Osteoblast (primary cell): ENCODE measurements around the gene ZBTB7B. TPM values are rescaled to one million over a fixed set of nuclear protein-coding genes. Genes with fewer than 3 reads are reported as not detected.
A peak's percentile ranks its signal among the peaks of the same experiment; 100 is the strongest.

Source experiments
- DNase-seq: peaks from one replicate; pipeline ENCODE4 v3.0.0; 2011; ENCODE audit warnings: low spot score, mixed read lengths; ENCODE audit not compliant: insufficient read length; ENCODE audit errors: missing footprints
- H2AFZ ChIP-seq: 2 replicates; pipeline ENCODE4 v1.6.0; 2011; ENCODE audit warnings: mild to moderate bottlenecking, low read length
- H3K27ac ChIP-seq: 2 replicates; pipeline ENCODE4 v1.5.1; 2011; ENCODE audit warnings: mild to moderate bottlenecking, low read depth, low read length, moderate library complexity
- H3K27me3 ChIP-seq: 2 replicates; pipeline ENCODE4 v1.6.0; 2012; ENCODE audit warnings: mild to moderate bottlenecking, control low read depth, inconsistent platforms, low read length, moderate library complexity; ENCODE audit not compliant: insufficient read depth
- H3K36me3 ChIP-seq: 2 replicates; pipeline ENCODE4 v1.5.1; 2011; ENCODE audit warnings: mild to moderate bottlenecking, low read length, control low read depth, moderate library complexity; ENCODE audit not compliant: insufficient read depth
- H3K4me1 ChIP-seq: 2 replicates; pipeline ENCODE4 v1.5.1; 2011; ENCODE audit warnings: mild to moderate bottlenecking, low read length, control low read depth, moderate library complexity; ENCODE audit not compliant: insufficient read depth
- H3K4me2 ChIP-seq: 2 replicates; pipeline ENCODE4 v1.6.0; 2011; ENCODE audit warnings: mild to moderate bottlenecking, low read length; ENCODE audit not compliant: insufficient read depth
- H3K4me3 ChIP-seq: fragments of 200-600 bp; sonication (generic); 3 replicates; pipeline ENCODE4 v1.5.1; 2012; ENCODE audit warnings: mild to moderate bottlenecking, low read length, inconsistent platforms; ENCODE audit not compliant: insufficient read depth
- H3K79me2 ChIP-seq: 2 replicates; pipeline ENCODE4 v1.6.0; 2012; ENCODE audit warnings: mild to moderate bottlenecking, low read length, control low read depth, inconsistent platforms; ENCODE audit not compliant: insufficient read depth
- H3K9me3 ChIP-seq: 2 replicates; pipeline ENCODE4 v1.5.1; 2011; ENCODE audit warnings: low read depth, low read length, control low read depth
- H4K20me1 ChIP-seq: 2 replicates; pipeline ENCODE4 v1.6.0; 2012; ENCODE audit warnings: mild to moderate bottlenecking, low read length, control low read depth; ENCODE audit not compliant: insufficient read depth
- total RNA-seq: library from RNA; depleted of rRNA; stranded (reverse); fragments of >200 nt; gene quantifications from 2 replicates; pipeline ENCODE4 v1.2.3, GENCODE V29; 2012
- TF ChIP-seq, protein P1 (sequence below): IDR thresholded peaks from 2 replicates; pipeline ENCODE4 v1.5.1; 2011; ENCODE audit warnings: mild to moderate bottlenecking, low read depth, low read length, moderate library complexity; ENCODE audit errors: extremely low read depth

ZBTB7B gene
- total RNA-seq, 1 donor, result 23.5 TPM

DNA sequence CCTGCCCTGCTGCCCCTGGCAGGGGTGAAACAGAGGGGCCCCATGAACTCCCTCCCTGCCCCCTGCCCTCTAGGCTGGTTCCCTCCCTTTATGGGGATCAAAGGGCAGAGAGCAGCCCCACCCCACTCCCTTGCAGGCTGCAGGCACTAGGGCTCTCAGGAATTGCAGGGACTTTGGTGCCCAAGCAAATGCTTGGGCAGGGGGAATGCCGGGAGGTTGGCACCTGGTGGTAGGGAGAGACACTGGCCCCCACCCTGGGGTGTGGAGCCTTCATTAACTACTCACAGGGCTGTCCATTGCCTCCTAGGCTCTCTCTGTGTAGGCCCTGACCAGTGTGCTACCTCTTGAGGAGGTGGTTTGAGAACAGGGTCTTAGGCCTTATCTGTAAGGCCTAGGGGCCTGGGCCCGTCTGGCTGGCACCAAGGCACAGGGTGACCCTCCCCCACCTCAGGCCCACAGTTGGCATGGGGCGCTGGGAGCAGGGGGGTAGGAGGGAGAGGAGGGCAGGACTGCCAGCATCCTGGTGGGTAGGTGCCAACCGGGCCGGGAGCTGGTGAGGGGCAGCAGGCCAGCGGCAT lies 4.7 kb downstream of the ZBTB7B start:
- no peaks in the 10 kb centered on the region for H3K36me3 ChIP-seq
- peaks cover 89% of the 10 kb centered on the region for H3K79me2 ChIP-seq

DNA sequence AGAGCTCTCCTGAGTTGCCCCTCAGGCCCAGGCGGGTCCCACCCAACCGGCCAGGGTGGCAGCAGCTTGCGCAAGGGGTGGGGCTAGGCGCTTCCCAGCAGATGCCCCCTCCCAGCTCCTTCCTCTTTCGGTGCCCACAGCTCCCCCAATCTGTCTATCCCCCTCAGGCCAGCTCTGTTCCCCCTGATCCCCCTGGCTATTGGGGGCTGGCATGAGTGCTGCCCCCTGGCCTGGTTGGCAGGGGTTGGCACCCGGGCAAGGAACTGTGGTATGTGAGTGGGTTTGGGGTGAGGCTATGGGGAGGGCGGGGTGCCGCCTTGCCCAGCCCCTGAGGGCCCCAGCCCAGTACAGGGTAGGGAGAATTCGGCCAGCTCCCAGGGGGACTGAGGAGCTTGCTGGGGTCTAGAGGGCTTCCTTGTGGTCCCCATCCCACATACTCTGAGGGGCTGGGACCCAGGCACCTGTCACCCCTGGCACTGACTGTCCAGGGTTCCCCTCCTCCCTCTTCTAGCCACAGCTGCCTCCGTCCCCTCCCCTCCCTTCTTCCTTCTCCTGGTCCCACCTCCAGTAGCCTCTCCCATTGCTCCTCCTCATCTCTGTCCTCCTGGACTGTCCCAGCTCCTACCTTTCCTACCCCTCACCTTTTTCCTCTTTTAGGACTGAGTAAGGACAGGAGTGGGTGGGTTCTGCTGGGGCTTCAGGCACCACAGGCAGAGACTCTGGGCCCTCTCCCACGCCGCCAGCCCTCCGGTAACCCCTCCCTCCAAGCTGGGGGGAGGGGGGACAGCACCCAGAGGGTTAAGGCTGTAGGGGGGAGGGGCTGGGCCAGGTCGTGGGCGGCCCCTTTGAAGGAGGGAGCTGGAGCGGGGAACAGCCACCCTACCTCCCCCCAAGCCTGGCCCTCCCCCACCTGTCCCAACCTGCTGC lies 5.7 kb downstream of the ZBTB7B start:
- peaks cover 39% of the 10 kb centered on the region for H4K20me1 ChIP-seq
- H2AFZ ChIP-seq, result no peak overlapping the region
- TF ChIP-seq, protein P1, sequence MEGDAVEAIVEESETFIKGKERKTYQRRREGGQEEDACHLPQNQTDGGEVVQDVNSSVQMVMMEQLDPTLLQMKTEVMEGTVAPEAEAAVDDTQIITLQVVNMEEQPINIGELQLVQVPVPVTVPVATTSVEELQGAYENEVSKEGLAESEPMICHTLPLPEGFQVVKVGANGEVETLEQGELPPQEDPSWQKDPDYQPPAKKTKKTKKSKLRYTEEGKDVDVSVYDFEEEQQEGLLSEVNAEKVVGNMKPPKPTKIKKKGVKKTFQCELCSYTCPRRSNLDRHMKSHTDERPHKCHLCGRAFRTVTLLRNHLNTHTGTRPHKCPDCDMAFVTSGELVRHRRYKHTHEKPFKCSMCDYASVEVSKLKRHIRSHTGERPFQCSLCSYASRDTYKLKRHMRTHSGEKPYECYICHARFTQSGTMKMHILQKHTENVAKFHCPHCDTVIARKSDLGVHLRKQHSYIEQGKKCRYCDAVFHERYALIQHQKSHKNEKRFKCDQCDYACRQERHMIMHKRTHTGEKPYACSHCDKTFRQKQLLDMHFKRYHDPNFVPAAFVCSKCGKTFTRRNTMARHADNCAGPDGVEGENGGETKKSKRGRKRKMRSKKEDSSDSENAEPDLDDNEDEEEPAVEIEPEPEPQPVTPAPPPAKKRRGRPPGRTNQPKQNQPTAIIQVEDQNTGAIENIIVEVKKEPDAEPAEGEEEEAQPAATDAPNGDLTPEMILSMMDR, result no peak
- no peaks in the 10 kb centered on the region for H3K36me3 ChIP-seq
- H3K4me1 ChIP-seq, result peaks cover 25% of the 10 kb centered on the region
- H3K4me2 ChIP-seq, result no peak overlapping the region
- no peaks in the 10 kb centered on the region for H3K27me3 ChIP-seq
- no peak overlapping the region for H3K4me3 ChIP-seq
- no peak overlapping the region for H3K27ac ChIP-seq
- peaks cover 91% of the 10 kb centered on the region for H3K79me2 ChIP-seq
- no peaks in the 10 kb centered on the region for H3K9me3 ChIP-seq
- DNase-seq, result peak; percentile 81

More for the DNA sequence above, 4.7 kb downstream of the ZBTB7B start:
- no peak overlapping the region for H2AFZ ChIP-seq
- H4K20me1 ChIP-seq, result peaks cover 33% of the 10 kb centered on the region
- TF ChIP-seq, protein P1, result no peak
- H3K4me3 ChIP-seq, result no peak overlapping the region
- peaks cover 25% of the 10 kb centered on the region for H3K4me1 ChIP-seq
- peak; percentile 8 for DNase-seq
- H3K4me2 ChIP-seq, result no peak overlapping the region
- H3K27ac ChIP-seq, result no peak overlapping the region
- H3K27me3 ChIP-seq, result no peaks in the 10 kb centered on the region
- no peaks in the 10 kb centered on the region for H3K9me3 ChIP-seq

DNA sequence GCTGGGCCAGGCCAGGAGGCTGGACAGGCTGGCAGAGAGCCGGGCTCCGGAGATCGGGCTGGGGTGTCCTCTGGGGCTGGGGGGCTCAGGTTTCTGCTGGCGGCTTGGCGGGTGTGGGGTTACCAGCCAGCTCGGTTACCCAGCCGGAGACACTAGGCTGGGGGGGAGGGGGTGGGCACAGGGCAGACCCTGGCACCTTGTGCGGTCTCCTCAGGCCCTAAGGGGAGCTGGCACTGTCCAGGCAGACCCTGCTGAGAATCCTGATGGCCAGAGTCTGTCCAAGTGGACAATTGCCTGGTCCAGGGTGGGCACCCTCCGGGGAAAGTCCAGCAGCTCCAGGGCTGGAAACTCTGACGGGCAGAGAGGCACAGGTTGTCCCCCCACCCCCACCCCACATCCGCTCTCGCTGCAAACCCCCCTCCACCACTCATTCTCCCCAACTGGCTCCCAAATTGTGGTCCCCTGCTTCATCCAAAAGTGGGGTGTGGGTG lies 6.7 kb downstream of the ZBTB7B start:
- H3K36me3 ChIP-seq, result peaks cover 3% of the 10 kb centered on the region
- H3K79me2 ChIP-seq, result peaks cover 82% of the 10 kb centered on the region
- TF ChIP-seq, protein P1, result no peak

DNA sequence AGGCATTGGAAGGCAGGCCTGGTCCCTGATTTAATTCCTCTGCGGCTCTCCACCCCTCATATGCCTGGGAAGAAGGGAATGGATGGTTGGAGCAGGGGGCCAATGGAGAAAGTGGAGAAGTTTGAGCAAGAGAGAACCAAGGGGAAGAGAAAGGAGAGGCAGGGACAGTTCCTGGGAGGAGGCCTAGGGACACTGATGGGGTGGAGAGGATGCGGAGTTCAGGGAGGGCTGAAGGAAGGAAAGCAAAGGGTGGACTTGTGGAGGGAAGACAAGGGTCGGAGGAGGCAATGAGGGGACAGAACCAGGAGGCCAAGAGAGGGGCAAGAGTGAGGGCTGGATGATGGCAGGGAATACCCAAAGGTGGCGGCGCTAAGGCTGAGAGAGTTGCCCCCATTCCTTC lies 7.1 kb downstream of the ZBTB7B start:
- Histone ChIP-seq H3K36me3 (peaks cover 7% of the 10 kb centered on the region), H3K9me3 (no peaks in the 10 kb centered on the region), H3K4me2 (no peak overlapping the region), H3K27me3 (no peaks in the 10 kb centered on the region), H3K4me1 (peaks cover 17% of the 10 kb centered on the region), H3K27ac (no peak overlapping the region), H4K20me1 (peaks cover 43% of the 10 kb centered on the region), H2AFZ (no peak overlapping the region), H3K4me3 (no peak overlapping the region), H3K79me2 (peaks cover 78% of the 10 kb centered on the region)
- no peak for DNase-seq
- TF ChIP-seq, protein P1, result no peak

More for the DNA sequence above, 6.7 kb downstream of the ZBTB7B start:
- Histone ChIP-seq H3K9me3 (no peaks in the 10 kb centered on the region), H3K4me2 (no peak overlapping the region), H3K27me3 (no peaks in the 10 kb centered on the region), H4K20me1 (peaks cover 45% of the 10 kb centered on the region), H3K4me1 (peaks cover 22% of the 10 kb centered on the region), H2AFZ (no peak overlapping the region), H3K27ac (no peak overlapping the region), H3K4me3 (no peak overlapping the region)
- DNase-seq, result peak; percentile 62
